HCT116 (cell line): ENCODE data around the gene ADAM23. TPM values are rescaled to one million over a fixed set of nuclear protein-coding genes. Genes with fewer than 3 reads are reported as not detected.

ENCODE experiments used
- ATAC-seq: fragments of 200-7000 bp; cut with Tn5 transposase; 2 replicates; pipeline ENCODE4 v1.9.1; 2020; ENCODE audit warnings: mild to moderate bottlenecking, moderate library complexity
- BruUV-seq: library from RNA; stranded (reverse); fragments of 400-500 nt; replicated peaks from 2 replicates; lab custom pipeline; 2021; lab: Mats Ljungman, UMichigan
- CTCF ChIA-PET: fragments of 300-600 bp; sonication (Branson Sonifier 250); formaldehyde crosslinking; loops from one replicate; lab custom pipeline; 2021; ENCODE audit warnings: antibody characterized with exemption; lab: Charles Lee
- POLR2A ChIA-PET: fragments of 300-600, 350-600 bp; sonication (Branson Sonifier 250); formaldehyde crosslinking; loops from one replicate; lab custom pipeline; 2021; ENCODE audit warnings: antibody characterized with exemption; lab: Charles Lee
- RAD21 ChIA-PET, 2 experiments: fragments of 300-600 bp; sonication (Branson Sonifier 250); formaldehyde crosslinking; loops; one replicate each; lab custom pipeline; 2023; ENCODE audit warnings: low total read pairs in 2 of 2; ENCODE audit not compliant: uncharacterized antibody in 2 of 2, unreplicated experiment in 2 of 2, low non-redundant PET in 1 of 2; lab: Charles Lee
- DNase-seq: peaks from one replicate; pipeline ENCODE4 v3.0.0-alpha.2; 2010; ENCODE audit warnings: low read depth, low spot score
- H2AFZ ChIP-seq: fragments of 200-600 bp; shearing (Covaris generic), sonication (generic); 2 replicates; pipeline ENCODE4 v1.6.1; 2017; ENCODE audit warnings: low read depth, mixed run types, mixed read lengths, antibody characterized with exemption, low read length; ENCODE audit not compliant: poor library complexity, severe bottlenecking
- H3K27ac ChIP-seq: 2 replicates; pipeline ENCODE4 v1.5.1; 2012; ENCODE audit warnings: low read depth, low read length
- H3K27me3 ChIP-seq: fragments of 200-600 bp; sonication (generic); 2 replicates; pipeline ENCODE4 v1.6.1; 2016; ENCODE audit warnings: mixed run types, low read length, mixed read lengths; ENCODE audit not compliant: insufficient read depth
- H3K36me3 ChIP-seq, 2 experiments: fragments of 200-500 bp in 1 of 2; fragments of 200-600 bp in 1 of 2; sonication (Bioruptor generic) in 1 of 2; sonication (generic) in 1 of 2; 2 replicates each; pipeline versions ENCODE4 v1.5.1 to v1.6.1; 2014 to 2016; ENCODE audit warnings: low read length in 2 of 2, inconsistent platforms in 1 of 2, mixed read lengths in 1 of 2, mixed run types in 1 of 2; ENCODE audit not compliant: insufficient read depth in 2 of 2, control insufficient read depth in 1 of 2
- H3K4me1 ChIP-seq, 2 experiments: fragments of 200-600 bp in 1 of 2; sonication (generic) in 1 of 2; 2 replicates each; pipeline versions ENCODE4 v1.5.1 to v1.6.1; 2012 to 2017; ENCODE audit warnings: low read length in 2 of 2, inconsistent platforms in 1 of 2, mild to moderate bottlenecking in 1 of 2, mixed read lengths in 1 of 2, mixed run types in 1 of 2, moderate library complexity in 1 of 2; ENCODE audit not compliant: insufficient read depth in 2 of 2, control insufficient read depth in 1 of 2
- H3K4me2 ChIP-seq: fragments of 200-600 bp; sonication (generic); 2 replicates; pipeline ENCODE4 v1.6.1; 2017; ENCODE audit warnings: mixed run types, low read length, mixed read lengths
- H3K4me3 ChIP-seq, 2 experiments: fragments of 200-600 bp in 1 of 2; sonication (generic) in 1 of 2; replicated peaks in 1 of 2; 2 replicates each; pipeline ENCODE4 v1.5.1; 2011 to 2016; ENCODE audit warnings: low read length in 2 of 2, control low read depth in 1 of 2, low read depth in 1 of 2, mild to moderate bottlenecking in 1 of 2, mixed read lengths in 1 of 2, mixed run types in 1 of 2
- H3K79me2 ChIP-seq: fragments of 200-600 bp; sonication (generic); 2 replicates; pipeline ENCODE4 v1.6.1; 2017; ENCODE audit warnings: mild to moderate bottlenecking, mixed run types, low read length, moderate library complexity, mixed read lengths; ENCODE audit not compliant: insufficient read depth
- H3K9ac ChIP-seq: fragments of 200-600 bp; sonication (generic); 2 replicates; pipeline ENCODE4 v1.6.1; 2016; ENCODE audit warnings: low read length, mixed read lengths
- H3K9me2 ChIP-seq: fragments of 200-600 bp; sonication (generic), shearing (Covaris generic); 2 replicates; pipeline ENCODE4 v1.6.1; 2017; ENCODE audit warnings: mixed run types, mild to moderate bottlenecking, moderate library complexity; ENCODE audit not compliant: insufficient read depth
- H3K9me3 ChIP-seq, 2 experiments: fragments of 200-500 bp in 1 of 2; fragments of 200-600 bp in 1 of 2; sonication (Bioruptor generic) in 1 of 2; sonication (generic) in 1 of 2; 2 replicates each; pipeline ENCODE4 v1.6.1; 2014 to 2017; ENCODE audit warnings: low read length in 2 of 2, mixed read lengths in 2 of 2, inconsistent platforms in 1 of 2, low read depth in 1 of 2, mild to moderate bottlenecking in 1 of 2, mixed run types in 1 of 2, moderate library complexity in 1 of 2; ENCODE audit not compliant: control insufficient read depth in 1 of 2, insufficient read depth in 1 of 2
- H4K20me1 ChIP-seq: fragments of 200-600 bp; sonication (generic), shearing (Covaris generic); 2 replicates; pipeline ENCODE4 v1.6.1; 2017; ENCODE audit warnings: mixed run types, mild to moderate bottlenecking, moderate library complexity; ENCODE audit not compliant: insufficient read depth
- ATF3 ChIP-seq: IDR thresholded peaks from 2 replicates; pipeline ENCODE4 v1.6.1; 2012
- CTCF ChIP-seq, 3 experiments: fragments of 200-600 bp in 1 of 3; sonication (generic) in 1 of 3; IDR thresholded peaks in 2 of 3; conservative IDR thresholded peaks in 1 of 3; 2 replicates each; pipeline ENCODE4 v1.5.1; 2012 to 2017; ENCODE audit warnings: low read depth in 2 of 3, low read length in 2 of 3, antibody characterized with exemption in 1 of 3, borderline replicate concordance in 1 of 3, control low read depth in 1 of 3, mild to moderate bottlenecking in 1 of 3, mixed read lengths in 1 of 3, mixed run types in 1 of 3, moderate library complexity in 1 of 3; ENCODE audit not compliant: insufficient read depth in 1 of 3
- ELF1 ChIP-seq: IDR thresholded peaks from 2 replicates; pipeline ENCODE4 v1.6.1; 2012; ENCODE audit warnings: low read depth, borderline replicate concordance
- EZH2 ChIP-seq: fragments of 200-600 bp; sonication (generic); IDR thresholded peaks from 2 replicates; pipeline ENCODE4 v1.6.1; 2017; ENCODE audit warnings: antibody characterized with exemption, mixed run types
- JUND ChIP-seq: IDR thresholded peaks from 2 replicates; pipeline ENCODE4 v1.6.1; 2012
- MAX ChIP-seq: IDR thresholded peaks from 2 replicates; pipeline ENCODE4 v1.6.1; 2012
- POLR2A ChIP-seq: IDR thresholded peaks from 2 replicates; pipeline ENCODE4 v1.7.0; 2011; ENCODE audit warnings: borderline replicate concordance; ENCODE audit not compliant: insufficient read depth, insufficient read length; ENCODE audit errors: extremely low read depth
- POLR2AphosphoS5 ChIP-seq: IDR thresholded peaks from 2 replicates; pipeline ENCODE4 v1.6.1; 2011; ENCODE audit warnings: mild to moderate bottlenecking, low read depth, low read length, moderate library complexity
- RAD21 ChIP-seq: IDR thresholded peaks from 2 replicates; pipeline ENCODE4 v1.6.1; 2012; ENCODE audit warnings: low read depth, mild to moderate bottlenecking
- REST ChIP-seq: IDR thresholded peaks from 2 replicates; pipeline ENCODE4 v1.6.1; 2012; ENCODE audit warnings: low read depth
- SP1 ChIP-seq: IDR thresholded peaks from 2 replicates; pipeline ENCODE4 v1.6.1; 2012; ENCODE audit warnings: low read depth
- SRF ChIP-seq: IDR thresholded peaks from 2 replicates; pipeline ENCODE4 v1.6.1; 2012; ENCODE audit warnings: low read depth
- TCF7L2 ChIP-seq: IDR thresholded peaks from 2 replicates; pipeline ENCODE4 v1.7.0; 2011; ENCODE audit warnings: borderline replicate concordance, inconsistent platforms; ENCODE audit not compliant: insufficient read depth, insufficient read length; ENCODE audit errors: extremely low read depth
- ZBTB33 ChIP-seq: IDR thresholded peaks from 2 replicates; pipeline ENCODE4 v1.6.1; 2011; ENCODE audit warnings: mild to moderate bottlenecking, low read length, moderate library complexity; ENCODE audit not compliant: insufficient replicate concordance; ENCODE audit errors: extremely low read depth
- ZNF274 ChIP-seq: fragments of 200-500 bp; sonication (Bioruptor generic); IDR thresholded peaks from 2 replicates; pipeline ENCODE4 v1.6.1; 2014; ENCODE audit warnings: mild to moderate bottlenecking, low read depth, low read length, inconsistent platforms
- intact Hi-C: fragments of 100-400 bp; cut with micrococcal nuclease; formaldehyde crosslinking; loops from 2 replicates; pipeline ENCODE4 v1.10.0; 2022
- total RNA-seq: library from RNA; stranded (reverse); gene quantifications from one replicate; pipeline ENCODE4 v1.2.1, GENCODE V29; 2021; ENCODE audit not compliant: unreplicated experiment

ADAM23 gene
- total RNA-seq, 1 experiment from 2014 or later = 0.10 TPM

- Histone ChIP-seq H2AFZ (no peak overlapping the region), H3K4me2 (no peak overlapping the region), H3K9ac (no peak overlapping the region), H3K36me3 (no peaks in the 10 kb centered on the region), H3K27ac (no peak overlapping the region), H4K20me1 (no peaks in the 10 kb centered on the region), H3K4me1 (no peaks in the 10 kb centered on the region), H3K4me3 (no peak overlapping the region), H3K79me2 (no peaks in the 10 kb centered on the region), H3K9me2 (no peaks in the 10 kb centered on the region), H3K27me3 (no peaks in the 10 kb centered on the region), H3K9me3 (no peaks in the 10 kb centered on the region)
- TF ChIP-seq SP1 = no peak
- TF ChIP-seq POLR2AphosphoS5 = no peak
- TF ChIP-seq TCF7L2 = no peak
- TF ChIP-seq RAD21 = no peak
- TF ChIP-seq JUND = no peak
- no peak for TF ChIP-seq ELF1
- no peak for TF ChIP-seq CTCF (IDR thresholded peaks at IDR 0.05 in 2 of 3, conservative IDR thresholded peaks at IDR 0.05 in 1 of 3; ENCODE audit: borderline replicate concordance in 1 of 3, insufficient read depth in 1 of 3, low read depth in 2 of 3, low read length in 2 of 3)
- no peak for TF ChIP-seq SRF
- TF ChIP-seq MAX = no peak
- no peak for TF ChIP-seq ZNF274
- TF ChIP-seq ZBTB33 = no peak
- no peak for TF ChIP-seq REST
- no peak for TF ChIP-seq EZH2
- TF ChIP-seq POLR2A = no peak
- TF ChIP-seq ATF3 = no peak
- ChIA-PET CTCF (interaction anchor here (1.3 kb wide), 1 partner anchor 9 kb away, joined by 3 read pairs; no protein-coding TSS in a partner anchor), POLR2A (no interaction called here), RAD21 (no interaction called here)
- ATAC-seq = no peak
- DNase-seq = no peak
- intact Hi-C loops = no loop called here
- no TSS peak for BruUV-seq
Observed at GRCh38 chr2:206494061-206494460, 50.7 kb downstream of the ADAM23 start.
